Thyroid gland (tissue), 4 donors: ENCODE data around the gene UBXN7.

Experiments used
- POLR2A ChIP-seq, 2 donors: fragments of 450-650 bp; IDR thresholded peaks; one replicate each; pipeline ENCODE4 v1.6.1; 2017; ENCODE audit warnings: antibody characterized with exemption in 2 of 2, mild to moderate bottlenecking in 2 of 2, moderate library complexity in 1 of 2
- TF ChIP-seq, protein P1 (sequence below), 6 experiments: fragments of 200-600 bp in 3 of 6; fragments of 450-650 bp in 3 of 6; sonication (generic) in 3 of 6; IDR thresholded peaks; one replicate each; pipeline ENCODE4 v1.5.1; 2016 to 2019; ENCODE audit warnings: antibody characterized with exemption in 6 of 6, mild to moderate bottlenecking in 2 of 6, inconsistent platforms in 1 of 6, moderate library complexity in 1 of 6

- TF ChIP-seq, protein P1, sequence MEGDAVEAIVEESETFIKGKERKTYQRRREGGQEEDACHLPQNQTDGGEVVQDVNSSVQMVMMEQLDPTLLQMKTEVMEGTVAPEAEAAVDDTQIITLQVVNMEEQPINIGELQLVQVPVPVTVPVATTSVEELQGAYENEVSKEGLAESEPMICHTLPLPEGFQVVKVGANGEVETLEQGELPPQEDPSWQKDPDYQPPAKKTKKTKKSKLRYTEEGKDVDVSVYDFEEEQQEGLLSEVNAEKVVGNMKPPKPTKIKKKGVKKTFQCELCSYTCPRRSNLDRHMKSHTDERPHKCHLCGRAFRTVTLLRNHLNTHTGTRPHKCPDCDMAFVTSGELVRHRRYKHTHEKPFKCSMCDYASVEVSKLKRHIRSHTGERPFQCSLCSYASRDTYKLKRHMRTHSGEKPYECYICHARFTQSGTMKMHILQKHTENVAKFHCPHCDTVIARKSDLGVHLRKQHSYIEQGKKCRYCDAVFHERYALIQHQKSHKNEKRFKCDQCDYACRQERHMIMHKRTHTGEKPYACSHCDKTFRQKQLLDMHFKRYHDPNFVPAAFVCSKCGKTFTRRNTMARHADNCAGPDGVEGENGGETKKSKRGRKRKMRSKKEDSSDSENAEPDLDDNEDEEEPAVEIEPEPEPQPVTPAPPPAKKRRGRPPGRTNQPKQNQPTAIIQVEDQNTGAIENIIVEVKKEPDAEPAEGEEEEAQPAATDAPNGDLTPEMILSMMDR (IDR thresholded peaks at IDR 0.05), result no peak
- no peak for TF ChIP-seq POLR2A (IDR thresholded peaks at IDR 0.05)
Measured at GRCh38 chr3:196409409-196409808, 22.8 kb downstream of the UBXN7 start.
